OCI-LY7 (cell line): ENCODE data around the gene TRABD2B. TPM values are rescaled to one million over a fixed set of nuclear protein-coding genes. Genes with fewer than 3 reads are reported as not detected.

Source experiments
- BruUV-seq: library from RNA; stranded (reverse); fragments of 400-500 nt; replicated peaks from 2 replicates; lab custom pipeline; 2021; lab: Mats Ljungman, UMichigan
- CTCF ChIA-PET: fragments of 300-600 bp; sonication (Branson Sonifier 250); formaldehyde crosslinking; loops from one replicate; lab custom pipeline; 2022; ENCODE audit warnings: antibody characterized with exemption; ENCODE audit not compliant: unreplicated experiment; lab: Charles Lee
- POLR2A ChIA-PET: fragments of 300-600 bp; sonication (Branson Sonifier 250); formaldehyde crosslinking; loops from one replicate; lab custom pipeline; 2022; ENCODE audit warnings: antibody characterized with exemption; lab: Charles Lee
- DNase-seq: peaks from one replicate; pipeline ENCODE4 v3.0.0-alpha.2; 2015; ENCODE audit warnings: low spot score
- H2AFZ ChIP-seq: fragments of 200-600 bp; sonication (generic), shearing (Covaris generic); 2 replicates; pipeline ENCODE4 v1.6.1; 2014; ENCODE audit warnings: mild to moderate bottlenecking, antibody characterized with exemption, low read length, moderate library complexity
- H3K27ac ChIP-seq: fragments of 200-600 bp; sonication (generic); 2 replicates; pipeline ENCODE4 v1.5.1; 2014; ENCODE audit warnings: mixed run types, low read depth, mild to moderate bottlenecking, moderate library complexity, low read length, inconsistent platforms; ENCODE audit not compliant: poor library complexity, severe bottlenecking
- H3K36me3 ChIP-seq: fragments of 200-600 bp; sonication (generic); 2 replicates; pipeline ENCODE4 v1.6.1; 2014; ENCODE audit warnings: mild to moderate bottlenecking, antibody characterized with exemption, low read length, moderate library complexity, mixed read lengths; ENCODE audit not compliant: insufficient read depth
- H3K4me1 ChIP-seq: fragments of 200-600 bp; sonication (generic); 2 replicates; pipeline ENCODE4 v1.5.1; 2014; ENCODE audit warnings: mild to moderate bottlenecking, low read length; ENCODE audit not compliant: insufficient read depth, poor library complexity, severe bottlenecking
- H3K4me2 ChIP-seq: fragments of 200-600 bp; sonication (generic); 2 replicates; pipeline ENCODE4 v1.6.1; 2014; ENCODE audit warnings: mild to moderate bottlenecking, low read length
- H3K4me3 ChIP-seq: fragments of 200-600 bp; sonication (generic); 2 replicates; pipeline ENCODE4 v1.5.1; 2014; ENCODE audit warnings: mild to moderate bottlenecking, low read depth, low read length; ENCODE audit not compliant: poor library complexity, severe bottlenecking
- H3K79me2 ChIP-seq: fragments of 200-600 bp; sonication (generic); 2 replicates; pipeline ENCODE4 v1.6.1; 2016; ENCODE audit warnings: low read depth, mild to moderate bottlenecking, low read length, moderate library complexity, mixed read lengths; ENCODE audit not compliant: insufficient read depth
- H3K9me2 ChIP-seq: fragments of 200-600 bp; sonication (generic); 2 replicates; pipeline ENCODE4 v1.6.1; 2016; ENCODE audit warnings: mild to moderate bottlenecking, low read length, mixed read lengths; ENCODE audit not compliant: insufficient read depth
- H3K9me3 ChIP-seq: fragments of 200-600 bp; sonication (generic); 2 replicates; pipeline ENCODE4 v1.6.1; 2014; ENCODE audit warnings: mild to moderate bottlenecking, mixed run types, low read length, mixed read lengths
- H4K20me1 ChIP-seq: fragments of 200-600 bp; sonication (generic); 2 replicates; pipeline ENCODE4 v1.6.1; 2014; ENCODE audit warnings: mild to moderate bottlenecking, antibody characterized with exemption, low read length, moderate library complexity, mixed read lengths; ENCODE audit not compliant: insufficient read depth
- EZH2phosphoT487 ChIP-seq: fragments of 200-600 bp; sonication (generic); IDR thresholded peaks from 2 replicates; pipeline ENCODE4 v1.6.1; 2018; ENCODE audit warnings: low read depth, borderline replicate concordance, mild to moderate bottlenecking, mixed run types, antibody characterized with exemption, low read length, moderate library complexity, mixed read lengths
- intact Hi-C: fragments of 100-400 bp; cut with micrococcal nuclease; formaldehyde crosslinking; loops from one replicate; pipeline ENCODE4 v1.10.0; 2022; ENCODE audit not compliant: unreplicated experiment
- total RNA-seq, 2 experiments: library from RNA; depleted of rRNA in 1 of 2; stranded (reverse); fragments of >200 nt in 1 of 2; shearing (Covaris generic) in 1 of 2; gene quantifications; 2 replicates each; pipeline ENCODE4 v1.2.3, GENCODE V29; 2014 to 2022
- TF ChIP-seq, protein P1 (sequence below): fragments of 200-600 bp; sonication (generic); conservative IDR thresholded peaks from 2 replicates; pipeline ENCODE4 v1.5.1; 2014; ENCODE audit warnings: mild to moderate bottlenecking, antibody characterized with exemption, low read length, moderate library complexity, mixed read lengths

The TRABD2B gene
- total RNA-seq, 2 experiments from 2014 or later, result not detected

DNA sequence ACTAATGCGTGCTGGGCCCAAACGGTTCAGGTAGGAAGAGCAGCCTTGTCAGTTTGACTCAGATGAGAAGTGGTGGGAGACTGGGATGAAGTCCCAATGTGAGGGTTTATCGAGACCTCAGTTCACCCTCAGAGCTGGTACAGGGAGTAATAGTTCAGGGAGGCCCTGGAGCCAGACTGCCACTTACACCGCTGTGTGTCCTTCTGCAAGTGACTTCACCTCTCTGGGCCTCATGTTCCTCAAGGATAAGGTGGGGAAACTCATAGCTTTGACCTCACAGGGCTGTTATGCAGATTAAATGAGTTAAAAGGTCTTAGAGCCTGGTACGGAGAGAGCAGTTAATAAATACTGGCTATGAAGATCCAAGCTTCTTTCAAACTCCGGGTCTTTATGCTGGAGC is 219.9 kb downstream of the TRABD2B start:
- Histone ChIP-seq H3K4me3 (no peak overlapping the region), H3K9me3 (no peaks in the 10 kb centered on the region), H2AFZ (no peak overlapping the region), H3K27ac (no peak overlapping the region), H4K20me1 (no peaks in the 10 kb centered on the region), H3K36me3 (no peaks in the 10 kb centered on the region), H3K4me1 (no peaks in the 10 kb centered on the region), H3K79me2 (no peaks in the 10 kb centered on the region), H3K9me2 (no peaks in the 10 kb centered on the region), H3K4me2 (no peak overlapping the region)
- no peak for DNase-seq
- no TSS peak for BruUV-seq
- intact Hi-C loops, result no loop called here
- POLR2A ChIA-PET, result no interaction called here
- TF ChIP-seq EZH2phosphoT487, result no peak
- TF ChIP-seq, protein P1, sequence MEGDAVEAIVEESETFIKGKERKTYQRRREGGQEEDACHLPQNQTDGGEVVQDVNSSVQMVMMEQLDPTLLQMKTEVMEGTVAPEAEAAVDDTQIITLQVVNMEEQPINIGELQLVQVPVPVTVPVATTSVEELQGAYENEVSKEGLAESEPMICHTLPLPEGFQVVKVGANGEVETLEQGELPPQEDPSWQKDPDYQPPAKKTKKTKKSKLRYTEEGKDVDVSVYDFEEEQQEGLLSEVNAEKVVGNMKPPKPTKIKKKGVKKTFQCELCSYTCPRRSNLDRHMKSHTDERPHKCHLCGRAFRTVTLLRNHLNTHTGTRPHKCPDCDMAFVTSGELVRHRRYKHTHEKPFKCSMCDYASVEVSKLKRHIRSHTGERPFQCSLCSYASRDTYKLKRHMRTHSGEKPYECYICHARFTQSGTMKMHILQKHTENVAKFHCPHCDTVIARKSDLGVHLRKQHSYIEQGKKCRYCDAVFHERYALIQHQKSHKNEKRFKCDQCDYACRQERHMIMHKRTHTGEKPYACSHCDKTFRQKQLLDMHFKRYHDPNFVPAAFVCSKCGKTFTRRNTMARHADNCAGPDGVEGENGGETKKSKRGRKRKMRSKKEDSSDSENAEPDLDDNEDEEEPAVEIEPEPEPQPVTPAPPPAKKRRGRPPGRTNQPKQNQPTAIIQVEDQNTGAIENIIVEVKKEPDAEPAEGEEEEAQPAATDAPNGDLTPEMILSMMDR, result no peak
- CTCF ChIA-PET, result no interaction called here

DNA sequence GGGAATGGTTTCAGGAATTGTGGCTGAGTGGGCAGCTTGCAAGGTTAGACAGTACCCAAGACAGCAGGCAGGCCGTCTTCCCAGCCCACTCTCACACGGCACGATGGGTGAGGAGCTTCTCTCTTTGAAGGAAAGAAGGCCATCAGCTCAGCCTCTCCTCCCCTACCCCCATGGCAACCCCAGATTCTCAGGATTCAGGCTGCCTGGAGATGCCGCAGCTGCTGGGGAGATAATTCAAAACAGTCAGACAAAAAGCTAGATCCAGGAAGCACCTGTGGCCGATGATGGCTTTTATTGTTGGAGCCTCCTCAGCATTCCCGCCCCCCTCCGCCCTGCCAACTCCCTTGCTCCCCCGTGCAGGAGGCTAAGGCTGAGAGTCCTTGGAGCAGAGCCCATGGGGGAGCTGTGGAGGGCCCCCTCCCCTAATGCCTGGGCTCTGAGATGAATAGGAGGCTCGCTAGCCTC is 220.5 kb downstream of the TRABD2B start:
- ChIA-PET POLR2A (no interaction called here), CTCF (no interaction called here)
- Histone ChIP-seq H3K27ac (no peak overlapping the region), H3K4me2 (no peak overlapping the region), H3K4me1 (no peaks in the 10 kb centered on the region), H3K4me3 (no peak overlapping the region), H4K20me1 (no peaks in the 10 kb centered on the region), H3K9me3 (no peaks in the 10 kb centered on the region), H3K36me3 (no peaks in the 10 kb centered on the region), H3K9me2 (no peaks in the 10 kb centered on the region), H3K79me2 (no peaks in the 10 kb centered on the region), H2AFZ (no peak overlapping the region)
- no TSS peak for BruUV-seq
- DNase-seq, result no peak
- TF ChIP-seq, protein P1, result no peak
- no peak for TF ChIP-seq EZH2phosphoT487
- intact Hi-C loops, result no loop called here

DNA sequence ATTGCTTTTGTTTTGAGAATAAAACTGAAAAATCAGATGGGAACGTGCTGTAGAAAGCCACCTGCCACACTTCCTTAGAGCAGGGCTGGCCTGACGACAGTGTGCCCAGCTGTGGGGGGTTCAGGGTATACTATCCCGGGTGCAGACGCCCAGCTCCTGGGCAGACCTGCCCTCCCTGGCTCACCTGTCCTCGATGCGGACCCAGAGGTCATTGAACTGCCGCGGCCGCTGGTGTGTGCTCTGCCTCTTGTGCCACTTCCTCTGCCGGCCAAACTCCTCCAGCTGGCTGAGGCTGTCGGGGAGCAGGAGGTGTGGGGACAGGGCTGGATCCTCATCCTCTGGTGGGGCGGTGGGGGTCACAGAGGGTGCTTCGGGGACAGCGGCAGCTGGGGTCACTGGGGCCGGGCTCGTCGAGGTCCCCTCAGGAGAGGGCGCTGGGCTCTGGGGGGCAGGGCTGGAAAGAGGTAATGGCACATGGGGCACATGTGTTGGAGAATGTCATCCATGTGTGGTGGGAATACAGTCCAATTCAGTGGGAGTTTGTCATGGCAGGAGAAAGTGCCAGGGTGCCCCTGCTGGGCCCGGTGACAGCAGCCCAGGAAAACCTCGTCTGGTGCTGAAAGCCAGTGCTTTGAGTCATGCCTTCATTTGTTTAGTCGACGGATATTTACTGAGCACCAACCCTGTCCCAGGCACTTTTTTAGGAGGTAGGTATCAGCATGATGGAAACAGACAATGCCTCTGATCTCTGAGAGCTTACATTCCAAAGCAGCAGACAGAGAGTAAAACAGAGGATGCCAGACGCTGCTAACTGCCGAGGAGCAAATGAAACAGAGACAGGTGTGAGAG is 222.0 kb downstream of the TRABD2B start:
- intact Hi-C loops, result no loop called here
- no peaks in the 10 kb centered on the region for H4K20me1 ChIP-seq
- H2AFZ ChIP-seq, result no peak overlapping the region
- no peak for DNase-seq
- ChIA-PET POLR2A (interaction anchor here (0.6 kb wide), 1 partner anchor 76 kb away, joined by 3 read pairs; no protein-coding TSS in a partner anchor), CTCF (no interaction called here)
- no peaks in the 10 kb centered on the region for H3K4me1 ChIP-seq
- no peak overlapping the region for H3K27ac ChIP-seq
- H3K9me2 ChIP-seq, result no peaks in the 10 kb centered on the region
- no peaks in the 10 kb centered on the region for H3K79me2 ChIP-seq
- no TSS peak for BruUV-seq
- H3K36me3 ChIP-seq, result no peaks in the 10 kb centered on the region
- no peak overlapping the region for H3K4me3 ChIP-seq
- H3K4me2 ChIP-seq, result no peak overlapping the region
- TF ChIP-seq, protein P1, result no peak
- TF ChIP-seq EZH2phosphoT487, result no peak
- H3K9me3 ChIP-seq, result no peaks in the 10 kb centered on the region
